ENCODE measurements around the gene GPR152. TPM values are rescaled to one million over a fixed set of nuclear protein-coding genes. Genes with fewer than 3 reads are reported as not detected.

Gene GPR152
- polyA plus RNA-seq, 3 donors = not detected

DNA sequence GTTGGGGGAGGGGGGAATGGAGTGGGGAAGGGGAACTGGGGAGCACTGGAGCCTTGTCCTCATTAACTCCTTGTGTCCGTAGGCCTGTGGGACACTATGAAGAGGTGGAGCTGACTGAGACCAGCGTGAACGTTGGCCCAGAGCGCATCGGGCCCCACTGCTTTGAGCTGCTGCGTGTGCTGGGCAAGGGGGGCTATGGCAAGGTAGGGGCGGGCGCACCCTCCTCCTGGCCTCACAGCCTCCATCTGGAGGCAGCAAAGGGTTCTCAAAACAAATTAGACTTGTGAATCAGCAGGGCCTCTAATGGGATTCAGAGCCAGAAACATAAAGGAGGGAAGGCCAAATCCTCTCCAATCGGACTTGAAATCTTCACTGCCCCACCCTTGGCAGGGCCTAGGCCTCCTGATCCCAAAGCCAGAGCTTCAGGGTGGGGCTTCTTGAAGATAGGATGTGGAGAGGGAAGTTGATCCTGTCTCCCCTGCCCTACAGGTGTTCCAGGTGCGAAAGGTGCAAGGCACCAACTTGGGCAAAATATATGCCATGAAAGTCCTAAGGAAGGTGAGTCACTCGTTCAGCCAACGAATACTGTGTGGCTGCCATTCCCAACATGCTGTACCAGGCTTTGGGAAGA, 23.4 kb downstream of the GPR152 start:
- peak overlapping the region; percentile 91 for H3K4me2 ChIP-seq (replicated peaks; ENCODE audit: extremely low read depth, low read length, poor library complexity, severe bottlenecking)
- DNase-seq = no peak
- Mint-ChIP-seq H3K27ac (peak overlapping the region; percentile 92 to 96 (median 93)), H3K9me3 (peaks cover 0 to 2% (median 0%) of the 10 kb centered on the region in 7 donors), H3K36me3 (peaks cover 26 to 45% of the 10 kb centered on the region in 2 donors), H3K27me3 (ENCODE audit: low read depth in 3 of 3) (peaks cover 0 to 3% (median 0%) of the 10 kb centered on the region in 3 donors), H3K4me1 (peaks cover 16% of the 10 kb centered on the region), H3K4me3 (peak overlapping the region; percentile 99 to 100)
- WGBS (ENCODE audit: insufficient coverage) = 66% methylated on average over 10 of the region's 12 CpGs
- H3K27ac ChIP-seq (ENCODE audit: low read depth in 1 of 2, low read length in 2 of 2) = peak overlapping the region; percentile 66 to 88
- TF ChIP-seq, protein P1, sequence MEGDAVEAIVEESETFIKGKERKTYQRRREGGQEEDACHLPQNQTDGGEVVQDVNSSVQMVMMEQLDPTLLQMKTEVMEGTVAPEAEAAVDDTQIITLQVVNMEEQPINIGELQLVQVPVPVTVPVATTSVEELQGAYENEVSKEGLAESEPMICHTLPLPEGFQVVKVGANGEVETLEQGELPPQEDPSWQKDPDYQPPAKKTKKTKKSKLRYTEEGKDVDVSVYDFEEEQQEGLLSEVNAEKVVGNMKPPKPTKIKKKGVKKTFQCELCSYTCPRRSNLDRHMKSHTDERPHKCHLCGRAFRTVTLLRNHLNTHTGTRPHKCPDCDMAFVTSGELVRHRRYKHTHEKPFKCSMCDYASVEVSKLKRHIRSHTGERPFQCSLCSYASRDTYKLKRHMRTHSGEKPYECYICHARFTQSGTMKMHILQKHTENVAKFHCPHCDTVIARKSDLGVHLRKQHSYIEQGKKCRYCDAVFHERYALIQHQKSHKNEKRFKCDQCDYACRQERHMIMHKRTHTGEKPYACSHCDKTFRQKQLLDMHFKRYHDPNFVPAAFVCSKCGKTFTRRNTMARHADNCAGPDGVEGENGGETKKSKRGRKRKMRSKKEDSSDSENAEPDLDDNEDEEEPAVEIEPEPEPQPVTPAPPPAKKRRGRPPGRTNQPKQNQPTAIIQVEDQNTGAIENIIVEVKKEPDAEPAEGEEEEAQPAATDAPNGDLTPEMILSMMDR (IDR thresholded peaks at IDR 0.05) = no peak
- no peaks in the 10 kb centered on the region for H3K9me3 ChIP-seq (replicated peaks in 1 of 2; ENCODE audit: control insufficient read depth in 1 of 2, insufficient read depth in 1 of 2, low read length in 2 of 2)
- H4K20me1 ChIP-seq (ENCODE audit: insufficient read depth, low read length) = peaks cover 10% of the 10 kb centered on the region
- peaks cover 16% of the 10 kb centered on the region for H3K79me2 ChIP-seq (ENCODE audit: insufficient read depth, low read length)
- H3K4me1 ChIP-seq (ENCODE audit: control insufficient read depth in 1 of 2, insufficient read depth in 2 of 2, low read length in 2 of 2) = peaks cover 16 to 20% of the 10 kb centered on the region in 2 donors
- peaks cover 32 to 37% of the 10 kb centered on the region in 2 donors for H3K36me3 ChIP-seq (replicated peaks in 1 of 2; ENCODE audit: control insufficient read depth in 1 of 2, insufficient read depth in 2 of 2, low read length in 2 of 2)
- intact Hi-C loops (cut with micrococcal nuclease) = loop anchor here (2.0 to 5.0 kb wide), 4 partner anchors 36 to 78 kb away; partner anchors contain the start of genes CDK2AP2 (in 1 of the 2), PITPNM1 (in 1 of the 2), RAD9A (in 1 of the 2) and TMEM134 (in 1 of the 2)
- H3K4me3 ChIP-seq (replicated peaks in 1 of 3; ENCODE audit: low read depth in 2 of 3, low read length in 3 of 3) = peak overlapping the region; percentile 79 to 93 (median 91)
- H2AFZ ChIP-seq (ENCODE audit: insufficient read depth, low read depth, low read length, poor library complexity, severe bottlenecking) = peak overlapping the region; percentile 86
- peak overlapping the region; percentile 93 for H3K9ac ChIP-seq (ENCODE audit: insufficient read depth, low read length, poor library complexity, severe bottlenecking)
- H3K27me3 ChIP-seq (ENCODE audit: control insufficient read depth in 2 of 2, insufficient read depth in 2 of 2, low read length in 2 of 2) = no peaks in the 10 kb centered on the region

DNA sequence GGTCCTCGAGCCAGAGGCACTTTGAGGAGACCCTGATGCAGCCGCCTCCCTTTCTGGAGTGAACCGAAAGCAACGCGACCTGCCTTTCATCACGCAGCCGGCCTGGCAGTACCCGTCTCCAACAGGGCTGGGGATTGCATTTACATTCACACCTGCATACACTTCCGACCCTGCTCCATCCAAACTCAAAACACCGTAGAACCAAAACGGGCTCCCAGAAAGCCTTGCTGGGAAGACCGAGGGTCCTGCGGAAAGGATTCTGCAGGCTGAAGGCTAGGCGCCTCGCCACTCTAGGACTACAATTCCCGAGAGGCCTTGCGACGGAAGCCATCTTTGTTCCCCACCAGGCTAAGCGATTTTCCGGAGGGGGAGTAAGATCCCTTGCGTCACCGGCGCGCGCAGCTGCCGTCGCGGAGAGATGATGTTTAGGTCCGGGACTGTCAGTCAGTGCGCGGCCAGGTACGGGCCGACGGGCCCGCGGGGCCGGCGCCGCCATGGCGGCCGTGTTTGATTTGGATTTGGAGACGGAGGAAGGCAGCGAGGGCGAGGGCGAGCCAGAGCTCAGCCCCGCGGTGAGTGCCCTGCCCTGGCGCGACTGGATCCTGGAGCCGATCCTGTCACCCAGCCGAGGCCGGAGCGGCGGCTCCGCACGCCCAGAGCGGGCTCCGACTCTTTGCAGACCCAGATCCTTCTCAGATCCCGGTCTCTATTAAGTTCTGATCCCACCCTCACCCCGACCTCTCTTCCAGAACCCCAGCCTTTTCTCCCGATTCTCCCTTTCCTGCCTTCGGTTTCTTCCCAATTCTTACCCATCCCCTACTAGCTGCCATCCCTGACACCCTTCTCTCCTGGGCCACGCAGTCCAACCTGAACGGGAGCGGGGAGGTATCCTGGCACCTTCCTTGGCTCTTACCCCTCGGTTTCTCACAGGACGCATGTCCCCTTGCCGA, 24.2 kb downstream of the GPR152 start, which contains the start of gene RPS6KB2:
Gene RPS6KB2 (plus strand): TSS at position 443 of the 950 bp plus-strand sequence. CDS start 52 bp downstream, at position 495.
- TF ChIP-seq, protein P1 (IDR thresholded peaks at IDR 0.05) = no peak
- peak; percentile 96 to 97 (median 96) for DNase-seq
- peak within 1 kb of the TSS; percentile 93 for H3K9ac ChIP-seq (ENCODE audit: insufficient read depth, low read length, poor library complexity, severe bottlenecking)
- peak within 1 kb of the TSS; percentile 79 to 93 (median 91) for H3K4me3 ChIP-seq (replicated peaks in 1 of 3; ENCODE audit: low read depth in 2 of 3, low read length in 3 of 3)
- peak within 1 kb of the TSS; percentile 86 for H2AFZ ChIP-seq (ENCODE audit: insufficient read depth, low read depth, low read length, poor library complexity, severe bottlenecking)
- H3K79me2 ChIP-seq (ENCODE audit: insufficient read depth, low read length) = peaks cover 16% of the 10 kb centered on the region
- peaks cover 0 to 2% (median 0%) of the 10 kb centered on the region in 7 donors for H3K9me3 Mint-ChIP-seq
- intact Hi-C loops (cut with micrococcal nuclease) = loop anchor here (2.0 to 5.0 kb wide), 4 partner anchors 36 to 79 kb away; partner anchors contain the start of genes CDK2AP2 (in 1 of the 2), PITPNM1 (in 1 of the 2), RAD9A (in 1 of the 2) and TMEM134 (in 1 of the 2)
- H3K4me1 ChIP-seq (ENCODE audit: control insufficient read depth in 1 of 2, insufficient read depth in 2 of 2, low read length in 2 of 2) = peaks cover 16 to 20% of the 10 kb centered on the region in 2 donors
- H3K27me3 Mint-ChIP-seq (ENCODE audit: low read depth in 3 of 3) = peaks cover 0 to 3% (median 1%) of the 10 kb centered on the region in 3 donors
- peaks cover 23 to 28% of the 10 kb centered on the region in 2 donors for H3K36me3 ChIP-seq (replicated peaks in 1 of 2; ENCODE audit: control insufficient read depth in 1 of 2, insufficient read depth in 2 of 2, low read length in 2 of 2)
- H3K4me2 ChIP-seq (replicated peaks; ENCODE audit: extremely low read depth, low read length, poor library complexity, severe bottlenecking) = peak within 1 kb of the TSS; percentile 91
- no peaks in the 10 kb centered on the region for H3K27me3 ChIP-seq (ENCODE audit: control insufficient read depth in 2 of 2, insufficient read depth in 2 of 2, low read length in 2 of 2)
- under 1% methylated on average over 61 of the region's 68 CpGs for WGBS (ENCODE audit: insufficient coverage)
- peaks cover 3% of the 10 kb centered on the region for H4K20me1 ChIP-seq (ENCODE audit: insufficient read depth, low read length)
- peaks cover 22 to 38% of the 10 kb centered on the region in 2 donors for H3K36me3 Mint-ChIP-seq
- H3K4me1 Mint-ChIP-seq = peaks cover 16% of the 10 kb centered on the region
- no peaks in the 10 kb centered on the region for H3K9me3 ChIP-seq (replicated peaks in 1 of 2; ENCODE audit: control insufficient read depth in 1 of 2, insufficient read depth in 1 of 2, low read length in 2 of 2)
- peak within 1 kb of the TSS; percentile 66 to 88 for H3K27ac ChIP-seq (ENCODE audit: low read depth in 1 of 2, low read length in 2 of 2)
- peak within 1 kb of the TSS; percentile 92 to 97 (median 93) for H3K27ac Mint-ChIP-seq
- peak within 1 kb of the TSS; percentile 99 to 100 for H3K4me3 Mint-ChIP-seq

Measured in CD14-positive monocyte (primary cell).